Aortic smooth muscle cell (primary cell): Measurements from ENCODE around the gene PTRHD1. TPM values are rescaled to one million over a fixed set of nuclear protein-coding genes. Genes with fewer than 3 reads are reported as not detected.

ENCODE experiments used
- total RNA-seq: library from RNA; depleted of rRNA; stranded (reverse); fragments of >200 nt; gene quantifications from 2 replicates; pipeline ENCODE4 v1.2.3, GENCODE V29; 2014

Gene PTRHD1
- 32.0 and 34.5 TPM in 2 replicates for total RNA-seq

GRCh38 chr2:24792874-24793760 is at the start of gene PTRHD1, which contains the start of gene CENPO:
Gene PTRHD1 (minus strand): TSS chr2:24793391. CDS start chr2:24793377, 14 bp downstream.
Gene CENPO (plus strand): TSS chr2:24793425. CDS start chr2:24793920, 495 bp downstream.

Other genes with a start within 250 kb of the PTRHD1 start
- 10.1 and 15.1 TPM in 2 replicates for gene CENPO, start within 50 bp of the PTRHD1 start, total RNA-seq
- gene ADCY3, start 126.8 kb upstream of the PTRHD1 start, total RNA-seq = 40.6 and 52.2 TPM in 2 replicates
- gene DNAJC27, start 178.6 kb upstream of the PTRHD1 start, total RNA-seq = 4.4 and 5.0 TPM in 2 replicates
- gene EFR3B, start 248.7 kb upstream of the PTRHD1 start, total RNA-seq = 1.4 and 3.3 TPM in 2 replicates